Measurements from ENCODE around the gene OSBPL10.

Gene OSBPL10

DNA sequence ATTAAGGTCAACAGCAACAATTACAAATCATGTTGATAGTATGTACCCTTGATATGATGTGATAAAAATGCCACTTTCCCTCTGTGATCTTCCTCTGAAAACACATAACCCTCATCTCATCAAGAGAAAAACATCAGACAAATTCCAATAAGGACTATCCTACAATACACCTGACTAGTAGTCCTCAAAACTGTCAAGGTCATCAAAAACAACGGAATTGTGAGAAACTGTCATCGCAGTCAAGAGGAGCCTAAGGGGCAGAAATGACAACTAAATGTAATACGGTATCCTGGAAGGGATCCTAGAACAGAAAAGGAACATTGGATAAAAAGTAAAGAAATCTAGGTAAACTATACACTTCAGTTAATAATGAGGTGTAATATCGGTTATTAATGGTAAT lies 59.2 kb downstream of the OSBPL10 start:
- DNase-seq, result no peak

DNA sequence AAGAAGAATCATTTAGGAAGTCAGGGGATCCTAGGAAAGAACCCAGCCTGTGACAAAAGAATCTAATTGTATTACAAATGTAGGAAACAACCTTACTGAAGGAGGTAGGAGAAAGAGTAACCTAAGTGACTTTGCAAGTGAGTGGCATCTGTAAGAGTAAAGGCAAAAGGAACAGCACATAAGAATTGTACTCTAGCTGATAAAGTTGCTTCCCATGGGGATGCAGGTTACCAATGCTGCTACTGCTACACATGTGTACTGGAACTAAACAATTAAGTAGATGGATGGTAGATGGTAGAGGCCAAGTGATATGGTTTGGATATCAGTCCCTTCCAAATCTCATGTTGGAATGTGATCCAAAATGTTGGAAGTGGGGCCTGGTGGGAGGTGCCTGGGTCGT lies 60.8 kb downstream of the OSBPL10 start:
- DNase-seq, result no peak

DNA sequence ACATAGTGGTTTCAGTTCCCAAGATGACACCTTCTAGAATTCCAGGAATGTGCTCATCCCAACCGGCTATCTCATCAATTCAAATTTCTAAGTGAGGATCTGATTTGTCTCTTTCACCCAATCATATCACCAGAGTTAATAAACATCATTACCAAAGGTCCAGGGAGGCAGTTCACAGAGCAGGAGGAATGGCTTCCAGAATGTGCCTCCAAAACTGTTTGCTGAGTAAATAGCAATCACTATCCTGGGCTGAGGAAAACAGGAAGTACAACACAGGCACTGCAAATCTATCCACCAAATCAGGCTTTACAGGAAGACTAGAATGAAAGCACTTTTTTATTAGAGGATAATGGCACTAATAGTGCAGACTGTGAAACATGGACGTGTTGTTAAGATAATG lies 61.5 kb downstream of the OSBPL10 start:
- DNase-seq, result no peak

DNA sequence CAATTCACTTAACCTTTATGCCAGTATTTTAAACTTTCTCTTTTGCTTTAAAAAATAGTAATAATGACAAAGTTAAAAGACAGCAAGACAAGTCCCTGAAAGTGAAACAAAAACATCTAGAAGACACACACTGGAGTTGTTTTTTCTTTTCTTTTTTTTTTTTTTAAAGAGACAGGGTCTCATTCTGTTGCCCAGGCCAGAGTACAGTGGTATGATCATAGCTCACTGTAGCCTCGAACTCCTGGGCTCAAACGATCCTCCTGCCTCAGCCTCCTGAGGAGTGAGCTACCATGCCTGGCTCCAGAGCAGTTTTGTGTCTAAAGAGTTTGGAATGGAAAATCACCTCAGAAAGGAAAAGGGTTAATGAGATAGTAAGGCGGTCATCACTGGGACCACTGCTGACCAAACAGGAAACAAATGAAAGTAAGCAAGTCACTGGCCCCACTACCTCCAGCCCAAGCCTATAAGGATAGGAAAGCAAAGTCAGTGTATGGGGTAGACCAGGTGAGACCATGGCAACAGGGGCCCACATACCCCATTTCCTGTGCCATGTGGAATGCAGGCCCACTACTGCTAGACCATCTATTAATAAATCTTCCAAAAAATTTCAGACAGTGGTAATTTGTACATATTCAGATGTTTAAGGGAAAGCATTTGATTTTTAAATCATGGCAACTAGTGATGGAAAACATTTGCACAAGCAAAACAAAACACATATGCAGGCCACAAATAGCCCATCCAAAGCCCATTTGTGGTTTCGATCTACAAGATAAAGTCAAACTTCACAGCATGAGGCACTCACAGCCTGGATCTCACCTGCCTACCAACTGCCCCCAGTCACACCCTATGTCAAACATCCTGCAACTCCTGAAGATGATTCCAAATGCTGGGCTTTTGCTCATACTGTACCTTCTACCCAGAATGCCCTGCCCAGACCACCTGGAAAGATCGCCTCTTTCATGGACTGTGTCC lies 62.6 kb downstream of the OSBPL10 start:
- DNase-seq, result no peak

DNA sequence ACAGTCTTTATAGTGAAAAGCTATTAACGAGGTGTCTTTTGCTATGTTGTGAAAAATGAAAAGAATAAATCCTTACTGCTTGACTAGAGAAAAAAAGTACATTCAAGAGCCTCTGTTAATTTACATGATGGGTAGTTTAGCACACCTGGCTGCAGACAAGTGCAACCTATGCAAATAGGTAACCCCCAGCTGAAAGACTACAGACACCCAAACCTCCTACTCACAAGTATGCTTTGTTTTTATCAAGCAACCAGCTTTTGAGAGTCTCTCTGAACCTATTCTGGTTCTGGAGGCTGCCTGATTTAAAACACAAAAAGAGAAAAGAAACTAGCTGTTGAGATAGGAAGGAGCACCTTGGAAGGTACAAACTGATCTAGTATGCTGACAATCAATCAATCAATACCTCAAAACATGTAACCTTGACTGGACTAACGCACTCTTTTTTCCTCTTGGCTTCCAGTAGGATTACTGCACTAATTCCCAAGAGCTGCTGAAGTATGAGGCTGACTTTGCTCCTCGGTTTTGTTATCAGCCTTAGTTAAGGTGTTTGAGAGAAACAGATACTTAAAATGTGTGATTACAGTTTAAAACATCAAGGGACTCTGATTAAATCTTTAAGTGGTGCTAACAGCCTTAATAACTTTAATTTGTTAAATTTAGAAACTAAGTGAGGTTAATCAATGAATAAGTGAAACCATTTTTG lies 63.6 kb downstream of the OSBPL10 start:
- no peak for DNase-seq

DNA sequence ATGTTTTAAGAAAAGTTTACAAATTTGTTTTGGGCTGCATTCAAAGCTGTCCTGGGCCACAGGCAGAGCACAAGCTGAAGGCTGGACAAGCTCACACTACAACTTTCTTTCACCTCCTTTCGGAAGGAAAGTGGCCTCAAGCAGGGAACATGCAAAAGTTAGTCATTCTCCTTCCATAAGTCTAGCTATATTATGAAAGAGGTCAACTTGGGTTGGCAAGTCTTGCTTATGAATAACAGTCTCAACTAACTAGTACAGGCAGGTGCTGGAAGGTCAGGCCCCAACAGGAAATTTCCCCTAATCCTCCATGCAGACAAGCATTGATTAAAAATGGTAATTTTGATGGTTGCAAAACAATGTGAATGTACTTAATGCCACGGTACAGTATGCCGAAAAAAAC lies 69.4 kb downstream of the OSBPL10 start:
- DNase-seq, result no peak

DNA sequence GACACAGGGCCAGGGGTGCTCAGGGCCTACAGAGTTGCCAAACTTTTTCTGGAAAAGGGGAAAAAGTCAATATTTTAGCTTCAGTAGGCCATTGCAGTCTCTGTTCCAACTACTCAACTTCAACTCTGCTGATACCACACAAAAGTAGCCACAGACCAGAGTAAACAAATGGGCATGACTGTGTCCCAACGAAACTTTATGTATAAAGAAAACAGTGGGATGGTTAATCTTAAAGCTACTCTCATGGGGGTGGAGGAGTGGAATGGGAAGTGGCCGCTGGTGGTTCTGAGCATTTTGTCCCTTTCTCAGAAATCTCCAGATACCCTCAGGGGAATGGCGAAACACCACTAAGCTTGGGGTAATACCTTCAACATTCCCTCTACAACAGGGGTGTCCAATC lies 69.9 kb downstream of the OSBPL10 start:
- DNase-seq, result no peak

DNA sequence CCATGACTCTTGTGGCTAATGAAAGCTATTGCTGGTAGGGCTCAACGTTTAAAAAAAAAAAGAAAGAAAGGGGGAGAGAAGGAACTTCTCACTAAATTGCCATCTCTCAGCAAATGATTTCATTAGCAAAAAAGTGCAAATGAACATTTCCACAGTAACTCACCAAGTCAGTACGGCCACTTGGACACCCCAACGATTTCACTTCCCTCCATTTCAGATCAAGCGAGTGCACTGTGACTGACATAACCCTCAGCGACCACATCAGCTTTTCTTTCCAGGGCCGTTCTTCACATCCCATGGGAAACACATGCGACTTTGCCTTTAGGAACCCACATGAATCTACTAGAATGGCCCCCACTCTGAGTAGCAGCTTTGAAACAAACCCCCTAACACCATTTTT lies 71.6 kb downstream of the OSBPL10 start:
- DNase-seq, result no peak

DNA sequence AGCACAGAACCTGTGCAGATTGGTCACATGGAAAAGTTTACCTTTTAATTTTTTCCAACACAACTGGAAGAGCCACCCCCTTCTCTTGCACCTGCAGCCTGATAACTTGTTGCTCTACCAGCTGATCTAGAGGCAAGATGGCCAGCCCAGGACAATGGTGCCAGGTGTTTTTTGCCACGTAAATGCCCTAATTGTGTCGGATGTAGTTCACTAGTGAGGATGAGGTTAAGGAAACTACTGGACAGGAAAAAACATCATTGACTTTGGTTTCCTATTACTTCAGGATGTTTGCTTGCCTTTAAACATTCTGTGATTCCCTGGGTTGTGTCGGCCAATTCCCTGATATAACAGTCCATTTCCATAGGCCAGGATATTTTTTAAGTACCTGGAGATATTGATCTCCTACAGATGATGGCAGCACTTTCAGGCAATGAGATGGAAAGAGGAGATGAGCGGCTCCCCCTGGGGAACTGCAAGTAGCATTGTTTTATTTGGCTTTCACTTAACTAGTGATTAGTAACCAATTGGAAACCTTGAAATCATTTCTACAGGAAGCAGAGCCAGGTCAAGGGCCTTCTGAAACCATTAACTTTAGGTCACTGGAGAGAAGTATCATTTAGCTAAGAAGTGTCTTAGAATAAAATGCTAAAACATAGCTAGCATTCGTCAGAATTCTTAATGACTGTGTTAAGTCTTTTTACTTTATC lies 72.5 kb downstream of the OSBPL10 start:
- no peak for DNase-seq

DNA sequence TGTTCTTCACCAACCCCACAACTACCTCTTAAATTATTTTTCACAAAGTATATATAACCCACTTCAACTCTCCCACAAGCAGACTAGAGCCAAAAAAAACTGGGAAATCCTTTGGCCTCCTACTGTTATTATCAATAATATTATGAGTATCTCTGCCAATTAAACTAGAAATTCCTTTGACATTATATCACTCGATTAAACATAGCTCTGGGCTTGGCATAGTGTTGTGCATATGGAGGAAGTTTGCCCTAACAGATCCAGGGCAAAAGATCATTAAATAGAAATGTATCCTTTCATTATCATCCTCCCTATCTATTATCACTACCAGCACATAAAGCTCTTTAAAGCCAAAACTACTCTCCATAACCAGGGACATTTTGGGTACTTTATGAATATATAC lies 74.9 kb downstream of the OSBPL10 start:
- no peak for DNase-seq

DNA sequence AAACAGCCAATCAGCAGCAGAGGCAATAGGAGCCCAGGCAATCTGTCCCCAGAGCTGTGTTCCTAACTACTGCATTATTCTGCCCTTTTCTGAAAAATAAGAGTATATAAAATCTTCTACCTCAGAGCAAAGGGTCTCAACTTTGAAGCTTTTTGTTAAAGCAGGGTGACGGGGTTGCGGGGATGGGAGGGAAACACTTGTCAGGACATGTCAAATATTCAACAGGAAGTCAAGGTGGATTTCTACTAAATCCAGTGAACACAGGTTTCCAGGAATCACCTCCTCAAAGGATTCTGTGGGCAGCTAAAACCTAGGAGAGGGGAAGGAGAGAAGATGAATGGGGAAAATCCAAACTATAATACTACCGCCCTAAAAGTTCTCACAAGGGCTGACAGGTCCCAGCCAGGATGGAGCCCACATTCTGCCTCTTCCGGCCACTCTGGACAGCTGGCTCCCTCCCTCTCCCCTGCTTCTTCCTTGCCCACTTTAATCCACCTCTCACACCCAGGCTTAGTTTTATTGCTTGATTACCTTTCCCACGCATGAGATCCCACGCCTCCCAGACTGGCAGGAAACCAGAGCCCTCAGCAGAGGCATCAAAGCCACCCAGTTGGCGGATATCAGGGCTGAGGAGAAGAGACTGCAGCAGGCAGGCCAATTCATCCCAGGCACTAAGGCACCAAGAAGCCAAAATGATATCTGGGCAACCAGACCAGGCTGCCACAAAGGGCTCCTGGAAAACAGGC lies 77.2 kb downstream of the OSBPL10 start:
- DNase-seq, result no peak

DNA sequence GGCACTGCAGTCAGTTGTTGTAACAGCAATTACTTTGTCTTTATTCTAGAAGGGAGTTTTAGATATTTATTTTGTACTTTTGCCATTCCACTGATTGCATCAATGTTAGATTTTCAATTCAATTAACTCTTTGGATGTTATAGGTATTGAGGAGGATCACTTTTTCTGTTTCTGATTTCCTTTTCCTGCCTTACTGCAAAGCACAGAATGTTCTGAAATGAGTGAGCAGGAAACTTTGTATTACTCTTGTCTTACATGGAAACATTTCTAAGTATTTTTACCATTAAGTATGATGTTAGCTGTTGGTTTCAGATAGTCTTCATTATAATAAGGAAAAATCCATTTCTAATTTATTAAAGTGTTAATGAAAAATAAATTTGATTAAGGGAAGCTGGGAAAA lies 80.5 kb downstream of the OSBPL10 start:
- DNase-seq, result no peak

DNA sequence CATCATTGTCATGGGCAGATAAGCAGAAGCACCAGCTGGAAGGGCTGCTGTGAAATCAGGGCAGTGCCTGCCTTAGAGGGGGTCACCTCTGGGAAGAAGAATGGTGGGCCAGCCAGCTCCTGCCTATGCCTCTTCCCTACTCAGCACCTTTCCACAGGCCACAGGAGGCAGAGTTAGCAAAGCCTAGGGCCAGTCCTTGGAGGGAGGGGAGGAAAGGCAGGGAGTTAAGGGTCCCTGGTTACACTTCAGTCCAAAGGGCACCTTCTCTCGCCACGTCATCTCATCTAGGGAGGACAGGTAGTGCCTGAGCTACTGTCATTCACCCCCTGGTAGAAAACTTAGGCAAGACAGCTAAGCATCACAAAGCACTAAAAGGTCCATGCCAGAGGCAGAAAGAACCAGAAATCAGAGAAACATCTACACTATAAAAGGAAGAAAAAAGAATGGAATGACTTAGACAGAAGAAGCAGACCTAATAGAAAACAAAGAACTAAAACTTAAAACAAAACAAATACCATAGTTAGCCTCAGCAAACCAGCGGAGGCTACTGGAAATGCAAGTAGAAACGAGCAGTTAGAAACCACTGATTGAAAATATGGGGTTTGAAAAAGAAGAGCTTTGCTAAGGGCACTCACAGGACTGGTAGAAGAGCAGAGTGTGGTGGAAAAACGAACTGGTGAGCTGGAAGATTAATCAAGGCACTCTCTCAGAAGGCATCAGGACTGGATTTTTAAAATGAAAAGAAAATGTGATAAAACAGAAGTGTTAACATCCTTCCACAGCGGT lies 84.2 kb downstream of the OSBPL10 start:
- DNase-seq, result no peak

DNA sequence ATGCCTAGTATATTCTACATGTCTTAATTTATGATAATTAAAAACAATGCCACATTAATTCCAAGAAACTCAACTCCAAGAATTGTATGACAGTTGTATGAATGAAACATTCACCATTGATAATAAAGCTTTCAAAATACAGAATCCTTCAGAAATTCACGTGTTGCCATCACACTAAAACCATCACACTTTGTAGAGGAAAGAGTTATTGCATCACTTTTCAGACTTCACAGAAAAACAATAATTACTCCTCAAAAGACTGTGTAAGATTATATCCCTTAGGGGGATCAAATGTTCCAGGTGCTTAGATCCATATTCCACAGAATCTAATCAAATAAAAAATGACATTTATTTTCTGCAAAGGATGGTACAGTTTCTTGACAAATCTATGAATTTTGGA lies 85.0 kb downstream of the OSBPL10 start:
- DNase-seq, result no peak

DNA sequence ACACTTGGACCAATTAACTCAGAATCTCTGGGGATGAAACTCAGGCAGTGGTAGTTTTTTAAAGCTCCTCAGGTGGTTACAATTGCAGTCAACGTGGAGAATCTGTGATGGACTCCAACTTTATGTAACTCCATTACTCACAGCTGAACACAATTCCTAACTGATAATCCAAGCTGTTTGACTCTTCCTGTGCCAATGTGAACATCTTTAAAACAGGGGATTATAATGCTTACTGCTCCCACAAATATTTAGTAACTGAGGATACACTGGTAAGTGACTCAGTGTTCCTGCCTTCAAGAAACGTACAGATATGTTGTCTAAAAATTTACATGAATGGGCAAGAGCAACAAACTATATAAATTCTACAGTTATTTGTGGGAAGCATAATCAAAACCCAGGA lies 85.6 kb downstream of the OSBPL10 start:
- no peak for DNase-seq

DNA sequence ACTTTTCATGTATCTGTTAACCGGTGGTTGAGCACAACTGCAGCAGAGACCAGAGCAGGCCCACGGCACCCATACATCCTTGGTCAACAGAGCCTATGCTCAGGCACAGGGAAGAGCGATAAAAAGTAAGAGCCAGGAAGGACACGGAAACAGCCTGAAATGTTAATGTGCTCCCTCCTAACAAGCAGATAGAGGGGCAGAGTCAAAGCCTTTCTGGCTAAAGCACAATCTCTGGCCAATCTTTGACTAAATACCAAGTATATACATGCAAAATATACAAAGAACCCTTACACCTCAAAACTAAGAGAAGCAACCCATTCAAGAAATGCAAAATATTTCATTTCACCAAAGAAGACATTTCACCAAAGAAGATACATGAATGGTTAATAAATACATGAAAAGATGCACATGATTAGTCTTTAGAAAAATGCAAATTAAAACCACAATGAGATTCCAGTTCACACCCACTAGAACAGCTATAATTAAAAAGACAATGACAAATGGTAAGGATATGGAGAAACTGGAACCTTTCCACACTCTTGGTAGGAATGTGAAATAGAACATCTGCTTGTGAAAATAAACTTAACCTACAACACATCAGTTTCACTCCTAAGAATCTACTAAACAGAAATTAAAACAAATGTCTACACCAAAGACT lies 88.0 kb downstream of the OSBPL10 start:
- DNase-seq, result no peak

DNA sequence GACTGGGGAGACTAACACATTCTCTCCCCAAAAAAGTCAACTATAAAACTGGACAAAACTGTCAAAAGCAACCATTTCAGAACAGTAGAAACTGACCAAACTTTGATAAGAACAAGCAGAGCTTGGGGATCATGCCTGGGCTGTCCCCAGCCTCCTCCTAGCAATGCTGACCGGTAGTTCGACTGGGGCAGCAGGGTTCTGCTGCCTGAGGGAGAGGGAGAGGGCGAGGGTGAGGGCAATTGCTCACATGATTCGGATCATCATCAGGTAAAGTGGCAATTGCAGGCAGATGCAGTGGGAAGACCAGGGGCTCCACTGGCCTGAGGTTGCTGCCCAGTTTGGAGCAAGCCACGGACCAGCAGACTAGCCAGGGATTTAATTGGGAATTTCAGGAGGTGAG lies 88.6 kb downstream of the OSBPL10 start:
- DNase-seq, result no peak

DNA sequence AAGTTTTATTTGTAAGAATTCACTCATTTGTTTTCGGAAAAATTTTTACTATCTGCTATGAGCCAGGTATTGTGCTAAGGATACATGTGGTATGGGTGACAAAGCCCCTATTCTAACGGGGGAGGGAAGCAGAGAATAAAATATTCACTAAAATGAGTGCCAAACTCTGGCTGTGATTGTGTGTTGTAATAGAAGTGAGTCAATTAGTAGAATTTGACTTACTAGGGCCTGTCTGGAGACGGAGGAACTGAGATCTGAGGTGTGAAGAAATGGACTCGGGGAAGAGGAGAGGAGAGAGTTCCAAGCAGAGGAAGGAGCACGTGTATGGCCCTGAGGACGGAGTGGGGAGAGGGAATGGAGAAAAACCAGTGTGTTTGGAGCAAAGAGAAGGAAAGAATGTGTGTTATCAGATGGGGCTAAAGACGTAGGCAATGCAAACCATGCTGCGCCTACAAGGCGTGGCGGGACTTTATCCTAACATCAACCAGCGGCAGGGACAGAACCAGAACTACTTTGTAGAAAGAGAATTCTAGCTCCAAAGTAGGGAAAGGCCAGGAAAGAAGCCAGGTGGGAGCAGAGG lies 89.1 kb downstream of the OSBPL10 start:
- DNase-seq, result no peak

DNA sequence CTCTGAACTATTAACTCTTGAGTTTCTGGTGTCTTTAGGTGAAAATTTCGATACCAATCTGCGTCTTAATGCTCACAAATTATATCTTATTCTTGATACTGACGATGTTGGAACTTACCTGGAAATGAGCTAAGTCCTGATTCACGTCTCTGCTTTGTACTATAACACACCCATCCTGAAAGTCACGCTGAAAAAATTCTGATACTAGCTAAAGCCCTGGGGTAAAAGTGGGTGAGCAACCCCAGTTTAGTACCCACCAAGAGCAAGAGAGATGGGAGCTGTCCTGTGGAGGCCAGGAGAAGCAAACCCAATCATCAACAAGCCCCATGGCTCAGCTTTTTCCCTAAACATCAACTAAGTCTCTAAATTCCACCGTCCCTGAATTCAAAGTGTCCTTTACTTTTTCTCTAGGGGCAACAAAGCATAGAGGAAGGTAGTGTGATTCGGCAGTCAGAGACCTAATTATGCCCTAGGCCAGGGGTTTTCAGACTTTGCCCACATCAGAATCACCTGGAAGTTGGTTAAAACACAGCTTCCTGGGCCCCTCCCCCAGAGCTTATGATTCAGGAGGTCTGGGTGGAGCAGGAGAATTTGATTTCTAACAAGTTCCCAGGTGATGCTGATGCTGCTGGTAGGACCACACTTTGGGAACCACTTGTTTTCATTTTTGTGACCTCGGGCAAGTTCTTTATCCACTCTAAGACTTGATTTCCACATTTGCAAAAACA lies 90.2 kb downstream of the OSBPL10 start:
- no peak for DNase-seq

DNA sequence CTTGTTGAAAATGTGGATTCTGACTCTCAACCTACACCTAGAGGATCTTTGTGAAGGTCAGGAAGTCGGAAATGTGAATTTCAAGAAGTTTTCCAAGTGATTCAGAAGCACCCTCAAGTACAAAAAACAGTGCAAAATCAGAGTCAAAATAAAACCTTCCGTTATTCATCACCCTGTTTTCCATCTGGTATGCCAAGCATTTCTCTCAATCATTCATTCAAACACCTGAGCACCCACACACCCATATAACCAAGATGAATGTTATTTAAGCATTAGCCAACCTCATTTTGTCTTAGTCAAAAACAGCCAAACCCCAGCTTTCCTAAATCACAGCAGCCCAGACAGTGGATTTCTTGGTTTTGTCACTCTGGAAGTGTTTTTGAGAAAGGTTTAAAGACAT lies 91.1 kb downstream of the OSBPL10 start:
- DNase-seq, result no peak

Measured in activated T-cell treated with anti-CD3 and anti-CD28 coated beads for 4 hours (primary cell).